B cell (primary cell): ENCODE data around the gene CTNS. TPM values are rescaled to one million over a fixed set of nuclear protein-coding genes. Genes with fewer than 3 reads are reported as not detected.
A peak's percentile ranks its signal among the peaks of the same experiment; 100 is the strongest.

Experiments
- ATAC-seq: fragments of 200-7000 bp; cut with Tn5 transposase; one replicate; pipeline ENCODE4 v1.10.0; 2021; ENCODE audit warnings: low read depth, mild to moderate bottlenecking, moderate number of reproducible peaks, moderate library complexity
- CTCF ChIA-PET: fragments of 350-600 bp; sonication (Branson Sonifier 250); formaldehyde crosslinking; loops from one replicate; lab custom pipeline; 2021; ENCODE audit warnings: antibody characterized with exemption, inconsistent platforms; lab: Charles Lee
- POLR2A ChIA-PET: fragments of 350-600 bp; sonication (Branson Sonifier 250); formaldehyde crosslinking; loops from one replicate; lab custom pipeline; 2021; ENCODE audit warnings: antibody characterized with exemption; lab: Charles Lee
- DNase-seq: peaks from one replicate; pipeline ENCODE4 v3.0.0; 2013
- H2AFZ ChIP-seq: 2 replicates; pipeline ENCODE4 v1.6.1; 2012; ENCODE audit warnings: mild to moderate bottlenecking, low read depth, low read length; ENCODE audit not compliant: insufficient read depth, poor library complexity, severe bottlenecking
- H3K27ac ChIP-seq, 2 donors: 1 replicate in 1 of 2; 2 replicates in 1 of 2; pipeline ENCODE4 v1.5.1; 2012 to 2013; ENCODE audit warnings: low read length in 2 of 2, mild to moderate bottlenecking in 2 of 2, moderate library complexity in 1 of 2
- H3K27me3 ChIP-seq, 4 experiments: fragments of 200-600 bp in 1 of 4; sonication (generic) in 1 of 4; replicated peaks in 1 of 4; 1 replicate in 2 of 4; 2 replicates in 2 of 4; pipeline versions ENCODE4 v1.6.1 to v1.7.0; 2013 to 2016; ENCODE audit warnings: low read length in 3 of 4, mild to moderate bottlenecking in 2 of 4, mixed read lengths in 1 of 4, moderate library complexity in 1 of 4; ENCODE audit not compliant: insufficient read depth in 4 of 4, control insufficient read depth in 3 of 4; ENCODE audit errors: control extremely low read depth in 1 of 4
- H3K36me3 ChIP-seq, 2 experiments: replicated peaks in 1 of 2; 1 replicate in 1 of 2; 2 replicates in 1 of 2; pipeline versions ENCODE4 v1.6.1 to v1.7.1; 2013; ENCODE audit warnings: low read length in 1 of 2; ENCODE audit not compliant: insufficient read depth in 2 of 2, control insufficient read depth in 1 of 2; ENCODE audit errors: control extremely low read depth in 1 of 2, extremely low read depth in 1 of 2
- H3K4me1 ChIP-seq, 2 donors: fragments of 200-600 bp in 1 of 2; sonication (generic) in 1 of 2; 1 replicate in 1 of 2; 2 replicates in 1 of 2; pipeline versions ENCODE4 v1.5.1 to v1.6.1; 2013 to 2017; ENCODE audit warnings: low read length in 2 of 2; ENCODE audit not compliant: control insufficient read depth in 2 of 2, insufficient read depth in 2 of 2
- H3K4me2 ChIP-seq: replicated peaks from 2 replicates; pipeline ENCODE3; 2012; ENCODE audit warnings: mild to moderate bottlenecking, low read depth, low read length; ENCODE audit not compliant: poor library complexity, severe bottlenecking
- H3K4me3 ChIP-seq, 5 experiments: fragments of 200-600 bp in 1 of 5; sonication (generic) in 1 of 5; 1 replicate in 3 of 5; 2 replicates in 2 of 5; pipeline versions ENCODE4 v1.5.1 to v1.7.0; 2011 to 2016; ENCODE audit warnings: low read length in 4 of 5, mild to moderate bottlenecking in 4 of 5, low read depth in 2 of 5, control low read depth in 1 of 5, moderate library complexity in 1 of 5; ENCODE audit not compliant: insufficient read depth in 1 of 5; ENCODE audit errors: control extremely low read depth in 1 of 5, extremely low read depth in 1 of 5
- H3K79me2 ChIP-seq: fragments of 200-600 bp; sonication (generic); one replicate; pipeline ENCODE4 v1.6.0; 2016; ENCODE audit warnings: low read length; ENCODE audit not compliant: control insufficient read depth, insufficient read depth
- H3K9ac ChIP-seq: fragments of 200-600 bp; sonication (generic); 2 replicates; pipeline ENCODE4 v1.6.1; 2017; ENCODE audit warnings: mild to moderate bottlenecking, low read length, moderate library complexity
- H3K9me3 ChIP-seq, 3 donors: one replicate each; pipeline versions ENCODE4 v1.6.1 to v1.7.1; 2013; ENCODE audit warnings: low read length in 2 of 3; ENCODE audit not compliant: control insufficient read depth in 2 of 3, insufficient read depth in 1 of 3; ENCODE audit errors: control extremely low read depth in 1 of 3
- H4K20me1 ChIP-seq: 2 replicates; pipeline ENCODE4 v1.6.0; 2012; ENCODE audit warnings: mild to moderate bottlenecking, low read length; ENCODE audit not compliant: insufficient read depth, control insufficient read depth, poor library complexity, severe bottlenecking
- H3K27ac Mint-ChIP-seq: one replicate; pipeline ENCODE4 v1.8.0; 2021; ENCODE audit warnings: mixed read lengths
- H3K27me3 Mint-ChIP-seq: one replicate; pipeline ENCODE4 v1.8.0; 2021; ENCODE audit warnings: mixed read lengths
- H3K4me1 Mint-ChIP-seq: one replicate; pipeline ENCODE4 v1.8.0; 2021; ENCODE audit warnings: mixed read lengths
- H3K4me3 Mint-ChIP-seq: one replicate; pipeline ENCODE4 v1.8.0; 2021; ENCODE audit warnings: mixed read lengths
- H3K9me3 Mint-ChIP-seq: one replicate; pipeline ENCODE4 v1.8.0; 2022; ENCODE audit warnings: mixed read lengths; ENCODE audit not compliant: insufficient read depth
- CTCF ChIP-seq: fragments of 200-600 bp; IDR thresholded peaks from one replicate; pipeline ENCODE4 v1.8.0; 2022; ENCODE audit warnings: antibody characterized with exemption, mild to moderate bottlenecking
- EZH2 ChIP-seq: IDR thresholded peaks from 2 replicates; pipeline ENCODE4 v1.6.1; 2012; ENCODE audit warnings: borderline replicate concordance, low read depth, mild to moderate bottlenecking, moderate library complexity, low read length; ENCODE audit not compliant: insufficient read depth, poor library complexity, severe bottlenecking
- WGBS: methylation state at CpG from one replicate; pipeline ENCODE4 v1.1.5; 2013; ENCODE audit warnings: missing lambda C conversion rate; ENCODE audit not compliant: insufficient coverage; 5-methylcytosine and 5-hydroxymethylcytosine counted together
- intact Hi-C: fragments of 100-400 bp; cut with micrococcal nuclease; formaldehyde crosslinking; loops from one replicate; pipeline ENCODE4 v1.10.0; 2022
- polyA plus RNA-seq: library from polyadenylated mRNA; depleted of rRNA; stranded (reverse); fragments of >200 nt; gene quantifications from 2 replicates; pipeline ENCODE4 v1.2.3, GENCODE V29; 2012
- total RNA-seq, 2 donors: library from RNA; stranded (reverse); fragments of 120-200 nt in 1 of 2; gene quantifications; 1 replicate in 1 of 2; 2 replicates in 1 of 2; pipeline versions ENCODE4 v1.2.3 to v1.2.4, GENCODE V29; 2013 to 2022

The CTNS gene
- total and polyA plus RNA-seq, 2 donors (not counting 1 experiment from before 2014, with no cell fraction given), result 11.6 to 24.7 TPM

- intact Hi-C loops, result loop anchor here (5.0 kb wide), 2 partner anchors 223 to 278 kb away; no protein-coding TSS in a partner anchor
- peak overlapping the region in 2 of 5 experiments; percentile 24 for H3K4me3 ChIP-seq
- ATAC-seq (no peak), DNase-seq (peak; percentile 56)
- no peaks in the 10 kb centered on the region for H3K9me3 ChIP-seq
- peak overlapping the region; percentile 80 for H3K4me2 ChIP-seq
- ChIA-PET CTCF (interaction anchor here (0.6 to 5.0 kb wide), 3 partner anchors 22 to 48 kb away, joined by 3 to 27 read pairs (median 5); no protein-coding TSS in a partner anchor), POLR2A (interaction anchor here (0.6 kb wide), 1 partner anchor 49 kb away, joined by 5 read pairs; no protein-coding TSS in a partner anchor)
- H3K9ac ChIP-seq, result peak overlapping the region; percentile 6
- H3K4me1 Mint-ChIP-seq, result peaks cover 64% of the 10 kb centered on the region
- WGBS, result 77% methylated on average over 32 of the region's 44 CpGs
- peak overlapping the region; percentile 49 to 58 for H3K27ac ChIP-seq
- peak overlapping the region; percentile 78 for H3K4me3 Mint-ChIP-seq
- H3K79me2 ChIP-seq, result peaks cover 61% of the 10 kb centered on the region
- H3K27me3 ChIP-seq, result no peaks in the 10 kb centered on the region
- peaks cover 58 to 71% of the 10 kb centered on the region in 2 donors for H3K4me1 ChIP-seq
- H3K9me3 Mint-ChIP-seq, result no peaks in the 10 kb centered on the region
- H3K27ac Mint-ChIP-seq, result peak overlapping the region; percentile 94
- H2AFZ ChIP-seq, result no peak overlapping the region
- H4K20me1 ChIP-seq, result peaks cover 53% of the 10 kb centered on the region
- TF ChIP-seq CTCF, result no peak
- TF ChIP-seq EZH2, result no peak
- no peaks in the 10 kb centered on the region for H3K27me3 Mint-ChIP-seq
- H3K36me3 ChIP-seq, result peaks cover 0 to 54% of the 10 kb centered on the region in 2 experiments
Measured at GRCh38 chr17:3689262-3690093, 52.9 kb downstream of the CTNS start.
